Measurements from ENCODE around the gene OR8B3.

The OR8B3 gene

DNA sequence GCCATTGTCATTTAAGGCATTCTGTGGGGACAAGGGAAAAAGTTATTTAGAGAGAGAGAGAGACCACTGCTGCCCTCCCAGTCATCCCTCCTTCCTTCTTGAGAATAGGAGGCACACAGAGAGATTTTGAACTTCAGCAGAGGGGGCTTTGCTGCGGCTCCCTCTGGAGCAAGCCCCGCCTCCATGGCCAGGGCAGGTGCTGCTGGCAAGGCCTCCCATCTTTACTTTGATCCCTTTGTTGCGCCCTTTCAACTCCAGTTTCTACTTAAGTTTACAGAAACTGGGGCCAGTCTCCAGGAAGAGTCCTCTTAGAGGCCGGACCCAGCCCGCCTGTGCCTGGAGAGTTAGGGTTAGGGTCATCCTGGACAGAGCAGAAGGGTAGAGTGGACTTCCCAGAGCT is 42.3 kb upstream of the OR8B3 start:
- no peaks in the 10 kb centered on the region for H4K20me1 ChIP-seq (ENCODE audit: insufficient read depth, low read length)
- H3K4me1 ChIP-seq (ENCODE audit: insufficient read depth, low read length, severe bottlenecking): no peaks in the 10 kb centered on the region
- no peak overlapping the region for H3K4me2 ChIP-seq (ENCODE audit: low read length)
- H3K4me3 ChIP-seq (ENCODE audit: low read depth, low read length, poor library complexity, severe bottlenecking): no peak overlapping the region
- H3K79me2 ChIP-seq (ENCODE audit: insufficient read depth, low read length): no peaks in the 10 kb centered on the region
- H3F3A ChIP-seq (ENCODE audit: insufficient read depth, low read length): no peaks in the 10 kb centered on the region
- H3K9me2 ChIP-seq (ENCODE audit: low read depth, low read length): no peaks in the 10 kb centered on the region
- no peak overlapping the region for H2AFZ ChIP-seq (ENCODE audit: low read length)
- TF ChIP-seq, protein P1, sequence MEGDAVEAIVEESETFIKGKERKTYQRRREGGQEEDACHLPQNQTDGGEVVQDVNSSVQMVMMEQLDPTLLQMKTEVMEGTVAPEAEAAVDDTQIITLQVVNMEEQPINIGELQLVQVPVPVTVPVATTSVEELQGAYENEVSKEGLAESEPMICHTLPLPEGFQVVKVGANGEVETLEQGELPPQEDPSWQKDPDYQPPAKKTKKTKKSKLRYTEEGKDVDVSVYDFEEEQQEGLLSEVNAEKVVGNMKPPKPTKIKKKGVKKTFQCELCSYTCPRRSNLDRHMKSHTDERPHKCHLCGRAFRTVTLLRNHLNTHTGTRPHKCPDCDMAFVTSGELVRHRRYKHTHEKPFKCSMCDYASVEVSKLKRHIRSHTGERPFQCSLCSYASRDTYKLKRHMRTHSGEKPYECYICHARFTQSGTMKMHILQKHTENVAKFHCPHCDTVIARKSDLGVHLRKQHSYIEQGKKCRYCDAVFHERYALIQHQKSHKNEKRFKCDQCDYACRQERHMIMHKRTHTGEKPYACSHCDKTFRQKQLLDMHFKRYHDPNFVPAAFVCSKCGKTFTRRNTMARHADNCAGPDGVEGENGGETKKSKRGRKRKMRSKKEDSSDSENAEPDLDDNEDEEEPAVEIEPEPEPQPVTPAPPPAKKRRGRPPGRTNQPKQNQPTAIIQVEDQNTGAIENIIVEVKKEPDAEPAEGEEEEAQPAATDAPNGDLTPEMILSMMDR (IDR thresholded peaks at IDR 0.05; ENCODE audit: low read length): no peak
- no peak for TF ChIP-seq EZH2 (IDR thresholded peaks at IDR 0.05; ENCODE audit: borderline replicate concordance, low read length)
- no peaks in the 10 kb centered on the region for H3K36me3 ChIP-seq (ENCODE audit: insufficient read depth, low read length)
- no peak overlapping the region for H3K9ac ChIP-seq (ENCODE audit: low read length)
- H3K9me3 ChIP-seq (ENCODE audit: low read length): no peaks in the 10 kb centered on the region
- no peaks in the 10 kb centered on the region for H3K27me3 ChIP-seq (ENCODE audit: insufficient read depth, low read length)
- no peak overlapping the region for H3K27ac ChIP-seq (ENCODE audit: low read depth, low read length, poor library complexity, severe bottlenecking)

DNA sequence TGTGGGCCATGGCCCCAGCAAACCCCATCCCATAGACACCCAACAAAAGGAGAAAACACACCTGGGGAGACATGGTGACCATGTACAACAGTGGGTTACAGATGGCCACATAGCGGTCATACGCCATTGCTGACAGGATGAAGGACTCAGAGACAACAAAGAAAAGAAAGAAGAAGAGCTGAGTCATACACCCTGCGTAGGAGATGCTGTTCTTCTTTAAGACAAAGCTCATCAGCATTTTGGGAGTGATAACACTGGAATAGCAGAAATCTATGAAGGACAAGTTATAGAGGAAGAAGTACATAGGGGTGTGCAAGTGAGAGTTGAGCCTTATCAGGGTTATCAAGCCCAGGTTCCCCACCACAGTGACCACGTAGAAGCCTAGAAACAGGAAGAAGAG is 41.8 kb upstream of the OR8B3 start:
- Histone ChIP-seq H3K9me2 (ENCODE audit: low read depth, low read length) (no peaks in the 10 kb centered on the region), H3K4me2 (ENCODE audit: low read length) (no peak overlapping the region), H3F3A (ENCODE audit: insufficient read depth, low read length) (no peaks in the 10 kb centered on the region), H3K4me1 (ENCODE audit: insufficient read depth, low read length, severe bottlenecking) (no peaks in the 10 kb centered on the region), H3K27me3 (ENCODE audit: insufficient read depth, low read length) (no peaks in the 10 kb centered on the region), H3K4me3 (ENCODE audit: low read depth, low read length, poor library complexity, severe bottlenecking) (no peak overlapping the region), H3K9me3 (ENCODE audit: low read length) (no peaks in the 10 kb centered on the region), H3K9ac (ENCODE audit: low read length) (no peak overlapping the region), H2AFZ (ENCODE audit: low read length) (no peak overlapping the region), H4K20me1 (ENCODE audit: insufficient read depth, low read length) (no peaks in the 10 kb centered on the region), H3K79me2 (ENCODE audit: insufficient read depth, low read length) (no peaks in the 10 kb centered on the region), H3K36me3 (ENCODE audit: insufficient read depth, low read length) (no peaks in the 10 kb centered on the region), H3K27ac (ENCODE audit: low read depth, low read length, poor library complexity, severe bottlenecking) (no peak overlapping the region)
- no peak for TF ChIP-seq EZH2 (IDR thresholded peaks at IDR 0.05; ENCODE audit: borderline replicate concordance, low read length)
- TF ChIP-seq, protein P1 (IDR thresholded peaks at IDR 0.05; ENCODE audit: low read length): no peak

DNA sequence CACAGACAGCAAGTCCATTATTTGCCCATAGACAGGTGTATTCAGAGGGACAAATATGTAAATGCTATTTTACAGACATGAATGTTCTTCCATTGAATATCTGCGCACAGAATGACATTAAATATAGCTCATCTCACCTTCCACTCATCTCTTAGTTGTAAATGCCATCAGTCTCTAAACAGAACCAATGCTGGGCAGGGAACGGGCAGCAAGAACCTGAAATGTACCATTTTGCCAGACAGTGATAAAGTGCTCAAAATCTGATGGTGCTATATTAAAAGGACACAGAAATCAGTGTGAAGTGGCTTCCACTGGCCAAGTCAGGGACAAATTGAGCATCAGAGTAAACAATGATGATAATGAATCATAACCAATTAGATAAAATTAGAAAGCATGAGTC is 35.9 kb upstream of the OR8B3 start:
- Histone ChIP-seq H3K4me1 (ENCODE audit: insufficient read depth, low read length, severe bottlenecking) (no peaks in the 10 kb centered on the region), H3K4me3 (ENCODE audit: low read depth, low read length, poor library complexity, severe bottlenecking) (no peak overlapping the region), H3K79me2 (ENCODE audit: insufficient read depth, low read length) (no peaks in the 10 kb centered on the region), H3K27ac (ENCODE audit: low read depth, low read length, poor library complexity, severe bottlenecking) (no peak overlapping the region), H3K4me2 (ENCODE audit: low read length) (no peak overlapping the region), H3K9ac (ENCODE audit: low read length) (no peak overlapping the region), H3K9me3 (ENCODE audit: low read length) (no peaks in the 10 kb centered on the region), H2AFZ (ENCODE audit: low read length) (no peak overlapping the region), H3F3A (ENCODE audit: insufficient read depth, low read length) (no peaks in the 10 kb centered on the region), H4K20me1 (ENCODE audit: insufficient read depth, low read length) (no peaks in the 10 kb centered on the region), H3K9me2 (ENCODE audit: low read depth, low read length) (no peaks in the 10 kb centered on the region), H3K27me3 (ENCODE audit: insufficient read depth, low read length) (no peaks in the 10 kb centered on the region), H3K36me3 (ENCODE audit: insufficient read depth, low read length) (no peaks in the 10 kb centered on the region)
- TF ChIP-seq, protein P1 (IDR thresholded peaks at IDR 0.05; ENCODE audit: low read length): no peak
- TF ChIP-seq EZH2 (IDR thresholded peaks at IDR 0.05; ENCODE audit: borderline replicate concordance, low read length): no peak
